Measurements from ENCODE around the gene SPAG7. TPM values are rescaled to one million over a fixed set of nuclear protein-coding genes. Genes with fewer than 3 reads are reported as not detected.

The SPAG7 gene
- total and polyA plus RNA-seq, 2 of the 8 experiments (the other 6 are each of a cell fraction or from before 2014, with no cell fraction given), result 74.2 to 81.9 TPM

DNA sequence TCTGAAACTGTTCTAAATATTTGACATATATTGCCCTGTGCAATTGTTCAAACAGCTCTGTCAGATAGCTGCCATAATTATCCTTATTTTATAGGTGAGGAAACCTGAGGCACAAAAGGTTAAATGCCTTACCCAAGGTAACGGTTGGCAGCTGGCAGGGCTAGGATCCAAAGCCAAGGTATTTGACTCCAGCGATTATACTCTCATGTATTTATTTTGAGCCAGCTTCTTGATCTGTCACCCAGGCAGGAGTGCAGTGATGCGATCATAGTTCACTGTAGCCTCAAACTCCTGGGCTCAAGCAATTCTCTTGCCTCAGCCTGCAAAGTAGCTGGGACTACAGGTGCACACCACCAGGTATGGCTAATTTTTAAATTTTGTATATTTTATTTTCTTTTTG lies 9.5 kb downstream of the SPAG7 start:
- Histone ChIP-seq H4K20me1 (replicated peaks in 1 of 2; ENCODE audit: control insufficient read depth in 1 of 2, insufficient read depth in 2 of 2, low read length in 2 of 2) (peaks cover 0 to 3% of the 10 kb centered on the region in 2 experiments), H3K36me3 (ENCODE audit: control insufficient read depth in 2 of 4, insufficient read depth in 4 of 4, low read length in 3 of 4) (peaks cover 0 to 2% (median 0%) of the 10 kb centered on the region in 4 experiments; a peak in 2 of 8 replicates), H4K91ac (replicated peaks; ENCODE audit: insufficient read length, low read length) (no peak overlapping the region), H2AK5ac (ENCODE audit: low read depth, low read length) (no peak overlapping the region), H3K79me1 (ENCODE audit: low read depth, low read length) (0 out of 2 replicates have a peak, but pooled peaks cover 2% of the 10 kb centered on the region), H3K9ac (replicated peaks in 1 of 4; ENCODE audit: extremely low read depth in 1 of 4, low read depth in 3 of 4, low read length in 3 of 4) (no peak overlapping the region), H3K4ac (replicated peaks; ENCODE audit: insufficient read length, low read depth, low read length) (no peak overlapping the region), H2BK15ac (ENCODE audit: low read length) (no peak overlapping the region), H3K9me3 (ENCODE audit: insufficient read depth in 2 of 2, low read depth in 1 of 2, low read length in 1 of 2) (no peaks in the 10 kb centered on the region), H3K4me3 (ENCODE audit: extremely low read depth in 1 of 4, insufficient read depth in 2 of 4, low read depth in 3 of 4, low read length in 4 of 4) (no peak overlapping the region), H3K79me2 (ENCODE audit: control insufficient read depth in 1 of 2, insufficient read depth in 2 of 2, low read length in 2 of 2) (no peaks in the 10 kb centered on the region), H3K23me2 (ENCODE audit: low read depth, low read length) (no peaks in the 10 kb centered on the region), H3K23ac (ENCODE audit: insufficient read length) (no peak overlapping the region), H2BK12ac (ENCODE audit: low read depth, low read length) (no peak overlapping the region), H4K8ac (ENCODE audit: extremely low read depth, insufficient read depth, low read length) (no peak overlapping the region), H2BK120ac (replicated peaks; ENCODE audit: low read depth, low read length) (no peak overlapping the region), H3K56ac (replicated peaks; ENCODE audit: insufficient read length, low read depth, low read length) (no peak overlapping the region), H4K5ac (ENCODE audit: insufficient read length, low read depth, low read length) (no peak overlapping the region), H2BK20ac (ENCODE audit: low read length) (no peak overlapping the region), H2AFZ (ENCODE audit: low read length) (no peak overlapping the region), H2BK5ac (ENCODE audit: low read depth, low read length) (no peak overlapping the region), H3K14ac (ENCODE audit: insufficient read length) (no peak overlapping the region), H3K4me1 (replicated peaks in 1 of 4; ENCODE audit: control insufficient read depth in 3 of 4, insufficient read depth in 4 of 4, low read length in 3 of 4) (peaks cover 0 to 10% (median 6%) of the 10 kb centered on the region in 4 experiments; a peak in 5 of 7 replicates), H3K18ac (ENCODE audit: extremely low read depth, low read length) (no peak overlapping the region), H3K27me3 (replicated peaks in 1 of 4; ENCODE audit: control insufficient read depth in 3 of 4, extremely low read depth in 1 of 4, insufficient read depth in 3 of 4, low read length in 3 of 4) (no peaks in the 10 kb centered on the region), H3K27ac (ENCODE audit: low read depth, low read length) (no peak overlapping the region), H3K4me2 (ENCODE audit: insufficient read depth in 1 of 2, low read depth in 2 of 2, low read length in 2 of 2) (no peak overlapping the region)
- FAIRE-seq, result no peak
- ChIA-PET POLR2A (ENCODE audit: partially characterized antibody) (interaction anchor here (27.4 to 32.4 kb wide), 2 partner anchors 2 to 11 kb away, joined by 987 read pairs; partner anchors contain the start of genes ENO3, PFN1, RNF167 and SLC25A11), CTCF (ENCODE audit: partially characterized antibody) (interaction anchor here (1.3 to 4.3 kb wide), 4 partner anchors 9 to 22 kb away, joined by 4 to 32 read pairs (median 12); partner anchors contain the start of genes RNF167, SLC25A11 and SPAG7)
- 91% methylated on average over 3 of the region's 3 CpGs; no CpG with 5 or more reads in 1 of the 2 experiments for WGBS, 2 experiments (ENCODE audit: extremely low coverage in 1 of 2, insufficient coverage in 1 of 2, insufficient read length in 1 of 2, insufficient replicate concordance in 2 of 2, low coverage in 1 of 2, low lambda C conversion rate in 2 of 2, missing lambda C conversion rate in 1 of 2)
- no peak for DNase-seq (ENCODE audit: low read depth in 1 of 2, low spot score in 2 of 2)
- TF ChIP-seq GABPA (IDR thresholded peaks at IDR 0.05; ENCODE audit: borderline replicate concordance, insufficient read depth, low read length) (no peak), CHD2 (IDR thresholded peaks at IDR 0.05; ENCODE audit: low read length) (no peak), CREB1 (IDR thresholded peaks at IDR 0.05) (no peak), SIX5 (IDR thresholded peaks at IDR 0.05; ENCODE audit: low read depth, low read length) (no peak), POLR2AphosphoS5 (IDR thresholded peaks at IDR 0.05; ENCODE audit: low read depth, low read length) (no peak), EGR1 (IDR thresholded peaks at IDR 0.05; ENCODE audit: borderline replicate concordance, low read depth, low read length) (no peak), TCF12 (IDR thresholded peaks at IDR 0.05; ENCODE audit: low read depth, low read length) (no peak)
- TF ChIP-seq, protein P1, sequence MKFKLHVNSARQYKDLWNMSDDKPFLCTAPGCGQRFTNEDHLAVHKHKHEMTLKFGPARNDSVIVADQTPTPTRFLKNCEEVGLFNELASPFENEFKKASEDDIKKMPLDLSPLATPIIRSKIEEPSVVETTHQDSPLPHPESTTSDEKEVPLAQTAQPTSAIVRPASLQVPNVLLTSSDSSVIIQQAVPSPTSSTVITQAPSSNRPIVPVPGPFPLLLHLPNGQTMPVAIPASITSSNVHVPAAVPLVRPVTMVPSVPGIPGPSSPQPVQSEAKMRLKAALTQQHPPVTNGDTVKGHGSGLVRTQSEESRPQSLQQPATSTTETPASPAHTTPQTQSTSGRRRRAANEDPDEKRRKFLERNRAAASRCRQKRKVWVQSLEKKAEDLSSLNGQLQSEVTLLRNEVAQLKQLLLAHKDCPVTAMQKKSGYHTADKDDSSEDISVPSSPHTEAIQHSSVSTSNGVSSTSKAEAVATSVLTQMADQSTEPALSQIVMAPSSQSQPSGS (IDR thresholded peaks at IDR 0.05; ENCODE audit: low read length), result no peak
- TF ChIP-seq, protein P2, sequence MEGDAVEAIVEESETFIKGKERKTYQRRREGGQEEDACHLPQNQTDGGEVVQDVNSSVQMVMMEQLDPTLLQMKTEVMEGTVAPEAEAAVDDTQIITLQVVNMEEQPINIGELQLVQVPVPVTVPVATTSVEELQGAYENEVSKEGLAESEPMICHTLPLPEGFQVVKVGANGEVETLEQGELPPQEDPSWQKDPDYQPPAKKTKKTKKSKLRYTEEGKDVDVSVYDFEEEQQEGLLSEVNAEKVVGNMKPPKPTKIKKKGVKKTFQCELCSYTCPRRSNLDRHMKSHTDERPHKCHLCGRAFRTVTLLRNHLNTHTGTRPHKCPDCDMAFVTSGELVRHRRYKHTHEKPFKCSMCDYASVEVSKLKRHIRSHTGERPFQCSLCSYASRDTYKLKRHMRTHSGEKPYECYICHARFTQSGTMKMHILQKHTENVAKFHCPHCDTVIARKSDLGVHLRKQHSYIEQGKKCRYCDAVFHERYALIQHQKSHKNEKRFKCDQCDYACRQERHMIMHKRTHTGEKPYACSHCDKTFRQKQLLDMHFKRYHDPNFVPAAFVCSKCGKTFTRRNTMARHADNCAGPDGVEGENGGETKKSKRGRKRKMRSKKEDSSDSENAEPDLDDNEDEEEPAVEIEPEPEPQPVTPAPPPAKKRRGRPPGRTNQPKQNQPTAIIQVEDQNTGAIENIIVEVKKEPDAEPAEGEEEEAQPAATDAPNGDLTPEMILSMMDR (IDR thresholded peaks at IDR 0.05; ENCODE audit: control extremely low read depth in 1 of 3, insufficient read depth in 1 of 3, low read depth in 1 of 3, low read length in 3 of 3), result no peak
